GM23338 (cell line): ENCODE measurements around the gene PAQR5.

Source experiments
- CREB1 ChIP-seq: fragments of 250-450 bp; sonication (Bioruptor Pico); IDR thresholded peaks from 2 replicates; pipeline ENCODE4 v1.5.0; 2020; ENCODE audit warnings: low read depth, mild to moderate bottlenecking, moderate library complexity
- CTCF ChIP-seq, 2 experiments: fragments of 200-600 bp in 1 of 2; sonication (generic) in 1 of 2; conservative IDR thresholded peaks; 2 replicates each; pipeline versions ENCODE4 v1.5.1 to v1.6.1; 2016 to 2017; ENCODE audit warnings: antibody characterized with exemption in 2 of 2, low read depth in 2 of 2, mild to moderate bottlenecking in 2 of 2, moderate library complexity in 1 of 2
- EZH2 ChIP-seq: fragments of 200-600 bp; sonication (generic); IDR thresholded peaks from one replicate; pipeline ENCODE4 v1.8.0; 2017; ENCODE audit warnings: antibody characterized with exemption, mild to moderate bottlenecking, low read depth; ENCODE audit not compliant: unreplicated experiment
- EZH2phosphoT487 ChIP-seq: fragments of 200-600 bp; sonication (generic); IDR thresholded peaks from one replicate; pipeline ENCODE4 v1.8.1; 2018; ENCODE audit warnings: antibody characterized with exemption; ENCODE audit not compliant: unreplicated experiment
- POLR2AphosphoS5 ChIP-seq: IDR thresholded peaks from 2 replicates; pipeline ENCODE4 v1.6.1; 2016; ENCODE audit warnings: antibody characterized with exemption, low read depth
- ZNF462 ChIP-seq: fragments of 250-450 bp; sonication (Bioruptor Pico); IDR thresholded peaks from 2 replicates; pipeline ENCODE4 v1.5.0; 2020; ENCODE audit warnings: mild to moderate bottlenecking, moderate library complexity

- TF ChIP-seq CREB1 (CRISPR knock-in tag): no peak
- no peak for TF ChIP-seq EZH2phosphoT487
- no peak for TF ChIP-seq CTCF (conservative IDR thresholded peaks at IDR 0.05; ENCODE audit: low read depth in 2 of 2)
- TF ChIP-seq EZH2: no peak
- no peak for TF ChIP-seq POLR2AphosphoS5
- TF ChIP-seq ZNF462 (CRISPR knock-in tag): no peak
Measured at GRCh38 chr15:69307939-69308338, 9.2 kb downstream of the PAQR5 start.
